Breast epithelium (tissue), 3 donors: ENCODE data around the gene SYT11.

Experiments used
- CTCF ChIP-seq, 3 donors: fragments of 450-650 bp; IDR thresholded peaks; one replicate each; pipeline ENCODE4 v1.5.1; 2016 to 2017; ENCODE audit warnings: antibody characterized with exemption in 3 of 3, mild to moderate bottlenecking in 3 of 3, moderate library complexity in 3 of 3
- POLR2AphosphoS5 ChIP-seq, 3 donors: sonication (generic); formaldehyde crosslinking; IDR thresholded peaks; one replicate each; pipeline ENCODE4 v1.6.1; 2017; ENCODE audit warnings: antibody characterized with exemption in 3 of 3

GRCh38 chr1:155919801-155920200 lies 60.4 kb downstream of the SYT11 start:
- TF ChIP-seq CTCF (IDR thresholded peaks at IDR 0.05) = no peak
- TF ChIP-seq POLR2AphosphoS5 (IDR thresholded peaks at IDR 0.05) = no peak
